Left kidney (tissue), 2 donors: ENCODE results near the gene PTN. TPM values are rescaled to one million over a fixed set of nuclear protein-coding genes. Genes with fewer than 3 reads are reported as not detected.
"Not testable (repeated sequence)": the region's sequence is repeated elsewhere in the genome, so short reads cannot be mapped to it uniquely, and the experiment has no call there.

Experiments
- DNase-seq: peaks from one replicate; pipeline ENCODE4 v3.0.0-alpha.2; 2013
- polyA plus RNA-seq: library from polyadenylated mRNA; unstranded; fragments of 120-200 nt; gene quantifications from one replicate; pipeline ENCODE4 v1.2.1, GENCODE V29; 2013; ENCODE audit not compliant: insufficient read length

Gene PTN
- polyA plus RNA-seq, 1 donor, result 176 TPM

- no peak for DNase-seq
Observed at GRCh38 chr7:137269240-137269639, 74.3 kb downstream of the PTN start.

- not testable (repeated sequence) for DNase-seq
Observed at GRCh38 chr7:137268001-137268865, 75.3 kb downstream of the PTN start.

- no peak for DNase-seq
Observed at GRCh38 chr7:137266764-137267163, 76.8 kb downstream of the PTN start.

GRCh38 chr7:137265480-137265879 lies 78.1 kb downstream of the PTN start:
- DNase-seq, result not testable (repeated sequence)

- DNase-seq, result no peak
Observed at GRCh38 chr7:137262599-137262998, 80.9 kb downstream of the PTN start.

- DNase-seq, result no peak
Observed at GRCh38 chr7:137258552-137258951, 85.0 kb downstream of the PTN start.

- no peak for DNase-seq
Observed at GRCh38 chr7:137254766-137255165, 88.8 kb downstream of the PTN start.

- DNase-seq, result no peak
Observed at GRCh38 chr7:137245890-137246289, 97.6 kb downstream of the PTN start.

- DNase-seq, result no peak
Observed at GRCh38 chr7:137245186-137245585, 98.3 kb downstream of the PTN start.

GRCh38 chr7:137243741-137244140 lies 99.8 kb downstream of the PTN start:
- no peak for DNase-seq

GRCh38 chr7:137242616-137243015 lies 100.9 kb downstream of the PTN start:
- no peak for DNase-seq

- no peak for DNase-seq
Observed at GRCh38 chr7:137241655-137242360, 101.7 kb downstream of the PTN start.

GRCh38 chr7:137239186-137239585 lies 104.3 kb downstream of the PTN start:
- DNase-seq, result not testable (repeated sequence)

- no peak for DNase-seq
Observed at GRCh38 chr7:137235434-137235833, 108.1 kb downstream of the PTN start.

- no peak for DNase-seq
Observed at GRCh38 chr7:137231167-137231566, 112.4 kb downstream of the PTN start.

- no peak for DNase-seq
Observed at GRCh38 chr7:137221467-137221866, 122.1 kb downstream of the PTN start.

- no peak for DNase-seq
Observed at GRCh38 chr7:137213744-137214143, 129.8 kb downstream of the PTN start.

- DNase-seq, result no peak
Observed at GRCh38 chr7:137209151-137209817, 134.2 kb downstream of the PTN start.

GRCh38 chr7:137206770-137207169 lies 136.8 kb downstream of the PTN start:
- DNase-seq, result no peak

GRCh38 chr7:137204246-137204645 lies 139.3 kb downstream of the PTN start:
- DNase-seq, result no peak

- no peak for DNase-seq
Observed at GRCh38 chr7:137203351-137203750, 140.2 kb downstream of the PTN start.

- no peak for DNase-seq
Observed at GRCh38 chr7:137196648-137197047, 146.9 kb downstream of the PTN start.

- DNase-seq, result no peak
Observed at GRCh38 chr7:137195996-137196395, 147.5 kb downstream of the PTN start.
